Measurements from ENCODE around the gene PARN.

Gene PARN

DNA sequence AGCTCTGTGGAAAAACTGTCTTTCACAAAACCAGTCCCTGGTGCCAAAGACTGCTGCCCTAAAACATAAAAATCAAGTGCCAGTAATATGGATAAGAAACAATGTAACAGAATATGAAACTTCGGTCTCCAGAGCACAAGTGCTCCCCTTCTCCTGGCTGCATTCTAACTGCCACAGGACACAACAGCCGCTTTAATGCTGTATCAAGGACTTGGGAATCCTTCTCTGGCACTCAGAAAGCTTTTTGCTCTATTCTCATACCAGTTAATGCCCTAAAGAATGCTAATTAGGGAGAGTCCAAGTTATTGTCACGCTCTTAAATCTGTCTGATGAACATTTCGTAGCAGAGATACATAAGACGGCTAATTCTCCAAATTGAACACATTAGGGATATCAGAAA, 90.9 kb downstream of the PARN start:
- DNase-seq (ENCODE audit: extremely low spot score) = no peak
- no peak for TF ChIP-seq SP1 (IDR thresholded peaks at IDR 0.05)
- no peak for TF ChIP-seq ELF4 (IDR thresholded peaks at IDR 0.05)
- no peak for TF ChIP-seq HDGF (IDR thresholded peaks at IDR 0.05; ENCODE audit: borderline replicate concordance)
- CTCF ChIA-PET = no interaction called here
- POLR2A ChIA-PET = no interaction called here

GRCh38 chr16:14538604-14539003, 91.5 kb downstream of the PARN start:
- DNase-seq (ENCODE audit: extremely low spot score) = no peak
- ChIA-PET CTCF (no interaction called here), POLR2A (no interaction called here)
- TF ChIP-seq TARDBP (IDR thresholded peaks at IDR 0.05) = no peak
- no peak for TF ChIP-seq BHLHE40 (IDR thresholded peaks at IDR 0.05; ENCODE audit: borderline replicate concordance)
- no peak for TF ChIP-seq SUZ12 (IDR thresholded peaks at IDR 0.05)

DNA sequence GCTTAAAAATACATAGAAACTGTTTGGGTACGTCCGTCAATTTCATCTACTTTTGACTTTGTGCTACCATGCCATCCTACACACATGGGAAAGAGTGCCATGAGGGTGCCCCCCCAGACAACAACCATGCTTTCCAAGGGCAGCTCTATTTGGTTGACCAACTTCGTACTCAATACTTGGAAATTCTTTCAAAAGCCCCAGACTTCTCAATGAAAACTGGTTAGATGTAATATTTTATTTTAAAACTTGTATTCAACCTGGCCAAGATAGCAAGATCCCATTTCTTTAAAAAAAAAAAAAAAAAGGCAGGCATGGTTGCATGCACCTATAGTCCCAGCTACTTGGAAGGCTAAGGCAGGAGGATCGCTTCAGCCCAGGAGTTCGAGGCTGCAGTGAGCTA, 98.4 kb downstream of the PARN start:
- DNase-seq (ENCODE audit: extremely low spot score) = no peak
- CTCF ChIA-PET = no interaction called here
- POLR2A ChIA-PET = no interaction called here
- no peak for TF ChIP-seq NFRKB (IDR thresholded peaks at IDR 0.05)
- TF ChIP-seq CTBP1 (IDR thresholded peaks at IDR 0.05; ENCODE audit: borderline replicate concordance) = no peak
- TF ChIP-seq L3MBTL2 (conservative IDR thresholded peaks at IDR 0.05) = no peak
- TF ChIP-seq FOXK2 (IDR thresholded peaks at IDR 0.05) = no peak
- no peak for TF ChIP-seq TARDBP (IDR thresholded peaks at IDR 0.05)
- TF ChIP-seq FOXA1 (IDR thresholded peaks at IDR 0.05) = no peak
- TF ChIP-seq ARNT (IDR thresholded peaks at IDR 0.05) = no peak
- no peak for TF ChIP-seq SP1 (IDR thresholded peaks at IDR 0.05)
- no peak for TF ChIP-seq FOXM1 (IDR thresholded peaks at IDR 0.05; ENCODE audit: borderline replicate concordance)
- TF ChIP-seq SUZ12 (IDR thresholded peaks at IDR 0.05) = no peak
- TF ChIP-seq LEF1 (IDR thresholded peaks at IDR 0.05; ENCODE audit: borderline replicate concordance) = no peak

DNA sequence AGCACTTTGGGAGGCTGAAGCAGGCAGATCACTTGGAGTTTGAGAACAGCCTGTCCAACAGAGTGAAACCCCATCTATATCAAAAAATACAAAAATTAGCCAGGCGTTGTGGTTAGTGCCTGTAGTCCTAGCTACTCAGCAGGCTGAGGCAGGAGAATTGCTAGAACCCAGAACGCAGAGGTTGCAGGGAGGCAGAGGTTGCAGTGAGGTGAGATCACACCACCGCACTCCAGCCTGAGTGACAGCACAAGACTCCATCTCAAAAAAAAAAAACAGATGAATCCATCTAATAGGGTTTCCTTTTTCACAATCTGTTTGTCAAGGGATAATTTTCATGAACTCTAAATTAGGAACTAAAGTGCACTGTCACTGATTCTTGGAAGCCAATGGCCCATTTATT, 99.0 kb downstream of the PARN start:
- ChIA-PET CTCF (no interaction called here), POLR2A (no interaction called here)
- no peak for DNase-seq (ENCODE audit: extremely low spot score)
- TF ChIP-seq PKNOX1 (IDR thresholded peaks at IDR 0.05) = 0 out of 2 replicates have a peak, but pooled peaks have one; percentile 6
- TF ChIP-seq FOXK2 (IDR thresholded peaks at IDR 0.05) = no peak

GRCh38 chr16:14530046-14530445, 100.0 kb downstream of the PARN start:
- TF ChIP-seq NFRKB (IDR thresholded peaks at IDR 0.05) = no peak
- TF ChIP-seq L3MBTL2 (conservative IDR thresholded peaks at IDR 0.05) = no peak
- TF ChIP-seq ARNT (IDR thresholded peaks at IDR 0.05) = no peak
- no peak for TF ChIP-seq FOXM1 (IDR thresholded peaks at IDR 0.05; ENCODE audit: borderline replicate concordance)
- no peak for TF ChIP-seq FOXA1 (IDR thresholded peaks at IDR 0.05)
- no peak for TF ChIP-seq BHLHE40 (IDR thresholded peaks at IDR 0.05; ENCODE audit: borderline replicate concordance)
- no peak for TF ChIP-seq HDGF (IDR thresholded peaks at IDR 0.05; ENCODE audit: borderline replicate concordance)
- TF ChIP-seq ZNF384 (IDR thresholded peaks at IDR 0.05) = no peak
- no peak for TF ChIP-seq SP1 (IDR thresholded peaks at IDR 0.05)
- no peak for TF ChIP-seq CTBP1 (IDR thresholded peaks at IDR 0.05; ENCODE audit: borderline replicate concordance)
- TF ChIP-seq SUZ12 (IDR thresholded peaks at IDR 0.05) = no peak
- TF ChIP-seq FOXK2 (IDR thresholded peaks at IDR 0.05) = no peak
- TF ChIP-seq ELF4 (IDR thresholded peaks at IDR 0.05) = no peak
- no peak for TF ChIP-seq LEF1 (IDR thresholded peaks at IDR 0.05; ENCODE audit: borderline replicate concordance)
- no peak for TF ChIP-seq TARDBP (IDR thresholded peaks at IDR 0.05)
- no peak for TF ChIP-seq PKNOX1 (IDR thresholded peaks at IDR 0.05)
- ChIA-PET POLR2A (no interaction called here), CTCF (interaction anchor here (0.5 kb wide), 1 partner anchor 209 kb away, joined by 3 read pairs; no protein-coding TSS in a partner anchor)
- no peak for DNase-seq (ENCODE audit: extremely low spot score)

DNA sequence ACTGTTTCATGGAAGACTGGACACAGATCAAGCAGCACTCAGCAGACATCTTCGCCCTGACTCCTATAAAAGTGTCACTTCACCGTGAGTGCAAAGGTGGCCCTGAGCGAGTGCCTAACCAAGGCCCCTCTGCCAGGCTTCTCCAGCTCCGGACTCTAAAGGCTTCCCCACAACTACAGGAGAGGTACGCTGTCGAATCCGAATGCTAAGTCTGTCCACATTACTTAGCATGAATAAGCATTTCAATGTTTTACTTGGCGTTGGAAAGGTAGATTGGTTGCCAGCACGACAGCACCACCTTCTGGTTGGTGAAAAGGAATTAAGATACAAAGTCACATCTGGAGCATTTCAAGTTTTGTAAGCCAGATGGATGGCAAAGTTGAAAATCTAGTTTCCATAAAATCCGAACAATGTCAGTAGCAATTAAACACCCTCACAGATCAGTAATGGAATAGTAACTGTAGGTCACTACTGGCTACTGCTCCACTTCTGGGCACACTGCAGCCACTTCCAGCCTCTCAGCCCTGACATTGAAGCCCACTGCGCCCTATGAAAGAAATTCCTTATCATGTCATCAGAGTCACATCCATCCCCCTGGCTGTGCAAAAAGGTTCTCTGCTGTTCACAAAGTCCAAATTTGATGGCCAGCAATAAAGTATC, 100.9 kb downstream of the PARN start:
- DNase-seq (ENCODE audit: extremely low spot score) = peak; percentile 58
- ChIA-PET CTCF (interaction anchor here (0.5 to 1.2 kb wide), 4 partner anchors 208 to 275 kb away, joined by 3 to 4 read pairs (median 3); no protein-coding TSS in a partner anchor), POLR2A (no interaction called here)
- TF ChIP-seq PKNOX1 (IDR thresholded peaks at IDR 0.05) (peak; percentile 50), TARDBP (IDR thresholded peaks at IDR 0.05) (no peak)

GRCh38 chr16:14528306-14528705, 101.8 kb downstream of the PARN start:
- DNase-seq (ENCODE audit: extremely low spot score) = no peak
- CTCF ChIA-PET = interaction anchor here (0.5 to 1.2 kb wide), 4 partner anchors 28 to 274 kb away, joined by 3 to 4 read pairs (median 3); no protein-coding TSS in a partner anchor
- POLR2A ChIA-PET = no interaction called here
- TF ChIP-seq L3MBTL2 (conservative IDR thresholded peaks at IDR 0.05) = no peak
- TF ChIP-seq SP1 (IDR thresholded peaks at IDR 0.05) = no peak
- no peak for TF ChIP-seq SUZ12 (IDR thresholded peaks at IDR 0.05)
- TF ChIP-seq NFRKB (IDR thresholded peaks at IDR 0.05) = no peak
- TF ChIP-seq LEF1 (IDR thresholded peaks at IDR 0.05; ENCODE audit: borderline replicate concordance) = no peak
- no peak for TF ChIP-seq BHLHE40 (IDR thresholded peaks at IDR 0.05; ENCODE audit: borderline replicate concordance)
- no peak for TF ChIP-seq HDGF (IDR thresholded peaks at IDR 0.05; ENCODE audit: borderline replicate concordance)

Measured in HEK293T (cell line).